T-helper 2 cell treated with Interferon-gamma antibody and Interleukin-4, amounts not matched to agents 5 μg/mL and 100 μg/mL, for 36 hours (primary cell): ENCODE data around the gene ICE2.
"Not testable (repeated sequence)": the region's sequence is repeated elsewhere in the genome, so short reads cannot be mapped to it uniquely, and the experiment has no call there.

Source experiments
- DNase-seq: peaks from one replicate; pipeline ENCODE4 v3.0.0; 2021; ENCODE audit warnings: low spot score
- H3K27ac Mint-ChIP-seq: one replicate; pipeline ENCODE4 v1.8.0; 2021; ENCODE audit warnings: mild to moderate bottlenecking, mixed read lengths
- H3K27me3 Mint-ChIP-seq: one replicate; pipeline ENCODE4 v1.8.0; 2021; ENCODE audit warnings: low read depth, mixed read lengths
- H3K36me3 Mint-ChIP-seq: one replicate; pipeline ENCODE4 v1.8.0; 2021; ENCODE audit warnings: low read depth, mixed read lengths
- H3K4me1 Mint-ChIP-seq: one replicate; pipeline ENCODE4 v1.8.0; 2021; ENCODE audit warnings: low read depth, mixed read lengths
- H3K4me3 Mint-ChIP-seq: one replicate; pipeline ENCODE4 v1.8.0; 2022; ENCODE audit warnings: mild to moderate bottlenecking, moderate library complexity, mixed read lengths
- H3K9me3 Mint-ChIP-seq: one replicate; pipeline ENCODE4 v1.8.0; 2021; ENCODE audit warnings: mixed read lengths

ICE2 gene

GRCh38 chr15:60418096-60418495 is 60.8 kb downstream of the ICE2 start:
- Mint-ChIP-seq H3K4me1 (no peaks in the 10 kb centered on the region), H3K4me3 (no peak overlapping the region), H3K27ac (no peak overlapping the region), H3K36me3 (peaks cover 12% of the 10 kb centered on the region), H3K9me3 (no peaks in the 10 kb centered on the region), H3K27me3 (no peaks in the 10 kb centered on the region)
- DNase-seq = no peak

DNA sequence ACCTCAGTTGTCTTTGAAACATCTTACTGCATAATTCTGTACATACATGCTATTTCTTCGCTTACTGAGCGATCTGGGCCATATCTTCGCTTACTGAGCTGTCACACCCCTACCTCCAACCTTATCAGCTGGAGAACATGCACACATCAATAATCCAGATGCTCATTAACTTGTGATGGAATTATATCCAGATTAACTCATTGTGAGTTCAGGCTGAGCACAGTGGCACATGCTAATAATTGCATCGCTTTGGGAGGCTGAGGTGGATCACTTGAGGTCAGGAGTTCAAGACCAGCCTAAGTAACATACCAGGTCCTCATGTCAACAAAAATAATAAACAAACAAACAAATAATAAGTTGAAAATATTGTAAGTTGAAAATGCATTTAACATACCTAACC is 61.8 kb downstream of the ICE2 start:
- Mint-ChIP-seq H3K4me3 (no peak overlapping the region), H3K36me3 (peaks cover 9% of the 10 kb centered on the region), H3K9me3 (no peaks in the 10 kb centered on the region), H3K4me1 (no peaks in the 10 kb centered on the region), H3K27ac (no peak overlapping the region), H3K27me3 (no peaks in the 10 kb centered on the region)
- no peak for DNase-seq

DNA sequence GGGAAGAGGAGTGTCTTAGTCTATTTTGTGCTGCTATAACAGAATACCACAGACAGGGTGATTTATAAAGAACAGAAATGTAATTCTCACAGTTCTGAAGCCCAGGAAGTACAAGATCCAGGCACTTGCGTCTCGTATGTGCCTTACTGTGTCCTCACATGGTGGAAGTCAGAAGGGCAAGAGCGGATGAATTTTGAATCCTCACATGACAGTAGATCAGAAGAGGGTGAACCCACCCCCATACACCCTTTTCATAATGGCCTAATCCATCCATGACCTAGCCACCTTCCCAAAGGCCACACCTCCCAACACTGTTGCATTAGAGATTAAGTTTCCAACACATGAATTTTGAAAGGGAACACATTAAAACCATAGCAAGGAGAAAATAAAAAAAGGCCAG is 62.5 kb downstream of the ICE2 start:
- Mint-ChIP-seq H3K9me3 (no peaks in the 10 kb centered on the region), H3K27ac (no peak overlapping the region), H3K27me3 (peaks cover 3% of the 10 kb centered on the region), H3K4me1 (no peaks in the 10 kb centered on the region), H3K4me3 (no peak overlapping the region), H3K36me3 (peaks cover 9% of the 10 kb centered on the region)
- no peak for DNase-seq

DNA sequence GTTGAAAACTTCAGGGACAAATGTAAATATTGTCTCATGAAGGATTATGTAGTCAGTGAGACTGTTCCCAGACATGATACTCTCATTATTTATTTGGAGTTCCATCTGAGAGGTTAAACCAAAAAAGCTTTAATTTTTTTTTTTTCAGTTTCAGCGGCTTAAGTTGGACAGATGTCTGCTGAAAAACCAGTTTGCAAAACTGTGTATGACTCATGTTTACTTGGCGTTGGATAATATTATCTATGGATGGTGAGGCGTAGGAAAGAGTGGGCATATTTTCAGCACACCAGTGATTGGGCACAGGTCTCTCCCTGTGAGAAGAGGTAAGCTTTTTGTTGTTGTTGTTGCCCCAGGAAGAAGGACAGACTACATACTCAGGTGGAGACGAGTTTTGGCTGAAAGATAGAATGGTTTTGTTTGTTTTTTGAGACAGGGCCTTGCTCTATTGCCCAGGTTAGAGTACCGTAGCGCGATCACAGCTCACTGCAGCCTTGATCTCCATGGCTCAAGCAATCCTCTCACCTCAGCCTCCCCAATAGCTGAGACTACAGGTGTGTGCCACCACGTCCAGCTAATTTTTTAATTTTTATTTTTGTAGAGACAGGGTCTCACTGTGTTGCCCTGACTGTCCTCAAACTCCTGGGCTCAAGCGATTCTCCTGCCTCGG is 64.8 kb downstream of the ICE2 start:
- Mint-ChIP-seq H3K27ac (no peak overlapping the region), H3K9me3 (no peaks in the 10 kb centered on the region), H3K4me1 (peaks cover 1% of the 10 kb centered on the region), H3K4me3 (no peak overlapping the region), H3K36me3 (no peaks in the 10 kb centered on the region), H3K27me3 (peaks cover 3% of the 10 kb centered on the region)
- DNase-seq = no peak

DNA sequence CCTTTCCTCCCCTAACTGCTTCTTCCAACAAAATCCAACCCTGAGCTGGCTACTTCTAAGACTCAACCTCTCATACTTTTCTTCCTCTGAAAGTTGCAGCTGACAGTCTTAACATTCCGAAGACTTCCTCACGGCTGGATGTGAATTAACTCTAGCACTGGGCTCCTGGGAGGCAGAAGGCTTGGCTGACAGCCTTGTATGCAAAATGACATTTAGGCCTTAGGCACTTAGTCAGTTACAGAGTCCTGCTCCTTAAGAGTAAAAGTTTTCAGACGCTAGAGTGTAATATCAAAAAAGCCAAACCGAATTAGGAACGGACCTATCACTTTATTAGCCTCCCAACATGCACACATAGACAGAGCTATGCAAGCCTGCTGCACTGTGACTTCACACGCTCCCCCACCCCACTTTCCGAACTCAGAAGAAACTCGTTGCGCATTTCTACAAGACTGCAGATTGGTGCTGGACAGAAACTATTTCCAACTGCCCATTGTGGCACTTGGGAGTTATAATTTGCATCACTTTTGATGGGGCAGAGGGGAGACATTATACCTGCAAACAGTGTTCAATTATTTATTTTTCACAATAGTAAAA is 65.6 kb downstream of the ICE2 start:
- DNase-seq = no peak
- Mint-ChIP-seq H3K27ac (no peak overlapping the region), H3K4me3 (no peak overlapping the region), H3K36me3 (peaks cover 4% of the 10 kb centered on the region), H3K27me3 (peaks cover 3% of the 10 kb centered on the region), H3K9me3 (peaks cover 3% of the 10 kb centered on the region), H3K4me1 (peaks cover 8% of the 10 kb centered on the region)

GRCh38 chr15:60412807-60413206 is 66.1 kb downstream of the ICE2 start:
- not testable (repeated sequence) for H3K27me3 Mint-ChIP-seq, H3K36me3 Mint-ChIP-seq, H3K27ac Mint-ChIP-seq, DNase-seq, H3K4me3 Mint-ChIP-seq, H3K9me3 Mint-ChIP-seq
- H3K4me1 Mint-ChIP-seq = peaks cover 12% of the 10 kb centered on the region

DNA sequence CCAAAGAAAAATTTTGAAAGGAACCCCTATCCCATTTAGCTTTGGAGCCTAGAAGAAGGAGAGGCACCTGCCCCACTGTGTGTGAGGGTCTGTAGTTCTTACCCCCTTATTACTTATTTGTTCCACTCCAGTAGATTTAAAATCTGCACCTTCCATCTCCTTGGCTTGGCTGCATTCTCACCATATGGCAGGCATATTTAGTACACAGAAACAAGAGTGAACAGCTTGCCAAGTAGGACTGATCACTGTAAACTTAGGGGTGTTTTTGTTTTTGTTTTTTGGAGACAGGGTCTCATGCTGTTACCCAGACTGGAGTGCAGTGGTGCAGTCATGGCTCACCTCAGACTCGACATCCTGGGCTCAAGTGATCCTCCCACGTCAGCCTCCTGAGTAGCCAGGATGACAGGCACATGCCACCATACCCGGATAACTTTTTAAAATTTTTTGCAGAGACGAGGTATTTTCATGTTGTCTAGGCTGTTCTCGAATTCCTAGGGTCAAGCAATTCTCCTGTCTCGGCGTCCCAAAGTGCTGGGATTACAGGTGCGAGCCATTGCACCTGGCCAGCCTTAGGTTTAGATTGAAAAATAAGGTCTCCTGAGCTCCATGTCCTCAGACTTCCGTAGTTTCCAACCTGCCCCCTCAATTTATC is 67.0 kb downstream of the ICE2 start:
- peaks cover 12% of the 10 kb centered on the region for H3K4me1 Mint-ChIP-seq
- H3K27ac Mint-ChIP-seq = no peak overlapping the region
- peaks cover 3% of the 10 kb centered on the region for H3K9me3 Mint-ChIP-seq
- H3K27me3 Mint-ChIP-seq = peaks cover 3% of the 10 kb centered on the region
- no peak overlapping the region for H3K4me3 Mint-ChIP-seq
- no peak for DNase-seq
- peaks cover 4% of the 10 kb centered on the region for H3K36me3 Mint-ChIP-seq

DNA sequence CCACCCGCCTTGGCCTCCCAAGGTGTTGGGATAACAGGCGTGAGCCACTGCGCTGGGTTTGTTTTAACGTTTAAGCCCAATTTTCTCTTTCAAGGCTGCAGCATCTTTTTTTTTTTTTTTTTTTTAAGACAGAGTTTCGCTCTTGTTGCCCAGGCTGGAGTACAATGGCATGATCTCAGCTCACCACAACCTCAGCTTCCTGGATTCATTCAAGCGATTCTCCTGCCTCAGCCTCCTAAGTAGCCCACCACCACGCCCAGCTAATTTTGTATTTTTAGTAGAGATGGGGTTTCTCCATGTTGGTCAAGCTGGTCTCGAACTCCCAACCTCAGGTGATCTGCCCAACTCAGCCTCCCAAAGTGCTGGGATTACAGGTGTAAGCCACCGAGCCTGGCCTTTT is 68.6 kb downstream of the ICE2 start:
- peaks cover 16% of the 10 kb centered on the region for H3K4me1 Mint-ChIP-seq
- H3K4me3 Mint-ChIP-seq, H3K27ac Mint-ChIP-seq, DNase-seq, H3K36me3 Mint-ChIP-seq, H3K27me3 Mint-ChIP-seq, H3K9me3 Mint-ChIP-seq: not testable (repeated sequence)

DNA sequence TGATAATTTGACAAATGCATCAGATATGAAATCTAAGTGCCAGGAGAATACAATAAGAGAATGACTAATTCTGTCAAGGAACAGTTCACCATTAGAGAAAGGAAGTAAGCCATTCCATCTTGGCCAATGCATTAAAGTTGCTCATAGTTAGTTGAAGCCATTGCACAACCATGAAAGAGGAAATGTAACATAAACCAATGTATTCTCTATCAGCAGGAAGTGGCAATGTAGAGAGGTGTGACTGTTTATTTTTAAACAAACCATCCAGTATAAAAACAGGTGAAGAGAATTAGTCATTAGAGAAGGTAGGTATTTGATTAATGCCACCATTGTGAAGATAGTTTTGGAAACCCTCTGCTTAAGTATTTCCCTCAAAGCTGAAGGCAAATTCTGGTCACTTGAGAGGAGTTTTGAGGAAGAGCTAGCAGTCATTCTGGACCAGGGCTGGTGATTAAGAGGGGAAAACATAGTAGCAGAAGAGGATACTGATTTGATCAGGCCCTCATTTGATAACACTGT is 70.4 kb downstream of the ICE2 start:
- Mint-ChIP-seq H3K4me3 (peak overlapping the region; percentile 69), H3K9me3 (peaks cover 3% of the 10 kb centered on the region), H3K4me1 (peaks cover 16% of the 10 kb centered on the region), H3K27ac (peak overlapping the region; percentile 91), H3K36me3 (peaks cover 4% of the 10 kb centered on the region), H3K27me3 (peaks cover 3% of the 10 kb centered on the region)
- DNase-seq = no peak

DNA sequence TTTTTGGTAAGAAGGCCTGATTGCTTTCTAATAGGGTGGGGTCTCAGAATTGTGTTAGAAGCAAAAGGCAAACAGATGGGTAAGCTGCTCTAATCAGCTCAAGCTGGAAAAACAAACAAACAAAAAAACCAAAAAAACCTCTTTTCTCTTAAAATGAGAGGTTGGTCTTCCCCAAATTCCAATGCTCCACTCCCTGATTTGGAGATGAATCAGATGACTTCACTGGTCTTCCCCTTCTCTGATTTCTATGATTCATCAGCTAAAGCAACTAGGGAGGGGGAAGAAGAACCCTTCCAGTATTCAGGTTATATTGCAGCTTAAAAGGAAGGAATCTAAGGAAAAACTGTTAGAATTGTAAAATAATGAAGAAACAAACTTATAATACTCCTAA is 71.5 kb downstream of the ICE2 start:
- Mint-ChIP-seq H3K27ac (no peak overlapping the region), H3K27me3 (peaks cover 3% of the 10 kb centered on the region), H3K4me1 (peaks cover 16% of the 10 kb centered on the region), H3K4me3 (no peak overlapping the region), H3K9me3 (peaks cover 3% of the 10 kb centered on the region), H3K36me3 (peaks cover 4% of the 10 kb centered on the region)
- DNase-seq = no peak

- peaks cover 4% of the 10 kb centered on the region for H3K36me3 Mint-ChIP-seq
Observed at GRCh38 chr15:60406513-60407414, 72.2 kb downstream of the ICE2 start.

GRCh38 chr15:60405399-60405798 is 73.5 kb downstream of the ICE2 start:
- Mint-ChIP-seq H3K36me3 (peaks cover 4% of the 10 kb centered on the region), H3K4me3 (no peak overlapping the region)
- DNase-seq = no peak

More at GRCh38 chr15:60406513-60407414, 72.2 kb downstream of the ICE2 start:
- Mint-ChIP-seq H3K4me1 (peaks cover 16% of the 10 kb centered on the region), H3K27me3 (peaks cover 1% of the 10 kb centered on the region), H3K4me3 (no peak overlapping the region), H3K27ac (no peak overlapping the region), H3K9me3 (peaks cover 3% of the 10 kb centered on the region)
- no peak for DNase-seq

GRCh38 chr15:60404351-60404750 is 74.6 kb downstream of the ICE2 start:
- not testable (repeated sequence) for H3K27ac Mint-ChIP-seq, H3K27me3 Mint-ChIP-seq, H3K9me3 Mint-ChIP-seq, DNase-seq, H3K36me3 Mint-ChIP-seq, H3K4me3 Mint-ChIP-seq
- H3K4me1 Mint-ChIP-seq = peaks cover 29% of the 10 kb centered on the region

More at GRCh38 chr15:60405399-60405798, 73.5 kb downstream of the ICE2 start:
- Mint-ChIP-seq H3K9me3 (peaks cover 3% of the 10 kb centered on the region), H3K27ac (no peak overlapping the region), H3K27me3 (no peaks in the 10 kb centered on the region), H3K4me1 (peaks cover 20% of the 10 kb centered on the region)
